ENCODE data around the gene EFCAB11. TPM values are rescaled to one million over a fixed set of nuclear protein-coding genes. Genes with fewer than 3 reads are reported as not detected.
"Not testable (repeated sequence)": the region's sequence is repeated elsewhere in the genome, so short reads cannot be mapped to it uniquely, and the experiment has no call there.

EFCAB11 gene
- polyA plus RNA-seq, 3 donors: 14.7 to 20.2 (median 16.2) TPM

GRCh38 chr14:89881839-89882238, 72.7 kb downstream of the EFCAB11 start:
- DNase-seq: no peak

GRCh38 chr14:89874091-89874490, 80.4 kb downstream of the EFCAB11 start:
- not testable (repeated sequence) for DNase-seq

- no peak for DNase-seq
Observed at GRCh38 chr14:89870316-89870715, 84.2 kb downstream of the EFCAB11 start.

GRCh38 chr14:89869606-89870005, 84.9 kb downstream of the EFCAB11 start:
- DNase-seq: no peak

GRCh38 chr14:89866458-89866857, 88.1 kb downstream of the EFCAB11 start:
- no peak for DNase-seq

GRCh38 chr14:89865153-89865552, 89.4 kb downstream of the EFCAB11 start:
- DNase-seq: no peak

- DNase-seq: no peak
Observed at GRCh38 chr14:89862856-89863255, 91.7 kb downstream of the EFCAB11 start.

GRCh38 chr14:89861630-89862029, 92.9 kb downstream of the EFCAB11 start:
- DNase-seq: no peak

GRCh38 chr14:89858089-89858488, 96.4 kb downstream of the EFCAB11 start:
- DNase-seq: no peak

- DNase-seq: no peak
Observed at GRCh38 chr14:89856871-89857345, 97.6 kb downstream of the EFCAB11 start.

GRCh38 chr14:89855961-89856656, 98.4 kb downstream of the EFCAB11 start:
- DNase-seq: no peak

GRCh38 chr14:89853936-89854693, 100.4 kb downstream of the EFCAB11 start:
- DNase-seq: no peak

GRCh38 chr14:89851106-89851505, 103.4 kb downstream of the EFCAB11 start:
- peak; percentile 26 for DNase-seq

- DNase-seq: no peak
Observed at GRCh38 chr14:89849931-89850330, 104.6 kb downstream of the EFCAB11 start.

GRCh38 chr14:89848165-89848564, 106.4 kb downstream of the EFCAB11 start:
- no peak for DNase-seq

GRCh38 chr14:89845346-89845745, 109.2 kb downstream of the EFCAB11 start:
- DNase-seq: no peak

GRCh38 chr14:89844508-89844907, 110.0 kb downstream of the EFCAB11 start:
- DNase-seq: no peak

- no peak for DNase-seq
Observed at GRCh38 chr14:89842837-89843236, 111.7 kb downstream of the EFCAB11 start.

GRCh38 chr14:89841851-89842250, 112.7 kb downstream of the EFCAB11 start:
- DNase-seq: no peak

- no peak for DNase-seq
Observed at GRCh38 chr14:89836830-89837469, 117.6 kb downstream of the EFCAB11 start.

GRCh38 chr14:89833661-89834060, 120.9 kb downstream of the EFCAB11 start:
- no peak for DNase-seq

- DNase-seq: no peak
Observed at GRCh38 chr14:89833120-89833532, 121.4 kb downstream of the EFCAB11 start.
